Fibroblast of skin of back (primary cell): ENCODE measurements around the gene TMEM116.
A peak's percentile ranks its signal among the peaks of the same experiment; 100 is the strongest.
"Not testable (repeated sequence)": the region's sequence is repeated elsewhere in the genome, so short reads cannot be mapped to it uniquely, and the experiment has no call there.

ENCODE experiments used
- DNase-seq: peaks from one replicate; pipeline ENCODE4 v3.0.0-alpha.2; 2013

The TMEM116 gene

GRCh38 chr12:111975161-111975931, 37.6 kb downstream of the TMEM116 start:
- no peak for DNase-seq

- DNase-seq: no peak
Measured at GRCh38 chr12:111971800-111972199, 41.2 kb downstream of the TMEM116 start.

GRCh38 chr12:111964935-111965334, 48.0 kb downstream of the TMEM116 start:
- no peak for DNase-seq

GRCh38 chr12:111959518-111959917, 53.4 kb downstream of the TMEM116 start:
- not testable (repeated sequence) for DNase-seq

GRCh38 chr12:111957224-111957623, 55.7 kb downstream of the TMEM116 start:
- DNase-seq: not testable (repeated sequence)

- no peak for DNase-seq
Measured at GRCh38 chr12:111954969-111955368, 58.0 kb downstream of the TMEM116 start.

GRCh38 chr12:111953455-111953854, 59.5 kb downstream of the TMEM116 start:
- DNase-seq: no peak

GRCh38 chr12:111952084-111952787, 60.7 kb downstream of the TMEM116 start:
- DNase-seq: not testable (repeated sequence)

- DNase-seq: not testable (repeated sequence)
Measured at GRCh38 chr12:111950961-111951676, 61.8 kb downstream of the TMEM116 start.

GRCh38 chr12:111943929-111944328, 69.0 kb downstream of the TMEM116 start:
- DNase-seq: no peak

GRCh38 chr12:111942557-111942956, 70.4 kb downstream of the TMEM116 start:
- peak; percentile 66 for DNase-seq

GRCh38 chr12:111937429-111937828, 75.5 kb downstream of the TMEM116 start:
- peak; percentile 59 for DNase-seq

GRCh38 chr12:111936869-111937268, 76.1 kb downstream of the TMEM116 start:
- DNase-seq: no peak

GRCh38 chr12:111932241-111932640, 80.7 kb downstream of the TMEM116 start:
- no peak for DNase-seq

GRCh38 chr12:111927346-111927745, 85.6 kb downstream of the TMEM116 start:
- DNase-seq: no peak

GRCh38 chr12:111926631-111927030, 86.3 kb downstream of the TMEM116 start:
- DNase-seq: no peak

- DNase-seq: no peak
Measured at GRCh38 chr12:111925171-111925570, 87.8 kb downstream of the TMEM116 start.

GRCh38 chr12:111907740-111908139, 105.2 kb downstream of the TMEM116 start:
- DNase-seq: no peak

- no peak for DNase-seq
Measured at GRCh38 chr12:111905502-111905901, 107.5 kb downstream of the TMEM116 start.

- DNase-seq: no peak
Measured at GRCh38 chr12:111904446-111904975, 108.5 kb downstream of the TMEM116 start.

- no peak for DNase-seq
Measured at GRCh38 chr12:111901182-111901581, 111.8 kb downstream of the TMEM116 start.

GRCh38 chr12:111894556-111894955, 118.4 kb downstream of the TMEM116 start:
- no peak for DNase-seq

GRCh38 chr12:111893287-111893686, 119.7 kb downstream of the TMEM116 start:
- no peak for DNase-seq
